IPS-NIHi11 (cell line): ENCODE measurements around the gene SULT2B1.
"Not testable (repeated sequence)": the region's sequence is repeated elsewhere in the genome, so short reads cannot be mapped to it uniquely, and the experiment has no call there.

Experiments
- DNase-seq: peaks from one replicate; pipeline ENCODE4 v3.0.0; 2012; ENCODE audit warnings: mixed read lengths, low spot score

The SULT2B1 gene

DNA sequence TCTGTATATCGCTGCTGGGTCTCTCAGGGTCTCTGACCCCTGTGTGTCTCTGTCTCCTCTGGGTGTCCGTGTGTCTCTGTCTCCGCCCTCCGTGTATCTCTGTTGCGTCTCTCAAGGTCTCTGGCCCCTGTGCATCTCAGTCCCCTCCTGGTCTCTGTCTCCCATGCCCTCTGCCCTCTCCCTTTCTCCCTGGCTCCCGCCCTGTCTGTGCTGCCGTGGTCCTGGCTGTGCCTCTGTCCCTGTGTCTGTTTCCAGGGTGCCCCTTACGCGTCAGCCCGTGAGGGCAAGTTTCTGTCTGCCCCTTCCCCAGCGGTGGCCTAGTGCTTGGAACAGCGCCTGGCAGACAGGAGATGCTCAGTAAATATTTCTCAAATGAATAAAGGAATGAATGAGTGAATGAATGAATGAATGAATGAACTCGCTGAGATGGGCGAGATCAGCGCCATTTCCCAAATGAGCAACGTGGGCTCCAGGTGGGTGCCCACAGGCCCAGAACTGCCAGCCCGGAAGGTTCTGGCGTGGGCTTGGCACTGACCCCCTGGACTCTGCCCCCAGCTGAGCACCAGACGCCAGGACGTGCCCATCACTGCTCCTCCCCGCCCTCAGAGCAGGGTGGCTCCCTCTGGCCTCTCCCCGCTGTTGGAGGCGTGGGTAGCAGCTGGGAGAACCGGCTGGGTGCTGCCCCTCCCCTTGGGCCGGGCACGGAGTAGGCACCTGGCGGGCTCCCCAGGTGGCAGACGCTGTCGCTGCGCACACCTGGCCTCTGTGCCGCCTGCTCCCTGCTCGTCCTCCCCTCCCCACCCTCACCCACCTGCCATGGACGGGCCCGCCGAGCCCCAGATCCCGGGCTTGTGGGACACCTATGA lies at the start of gene SULT2B1:
Gene SULT2B1 (plus strand): TSS at position 736 of the 866 bp plus-strand sequence. CDS start 81 bp downstream, at position 817.
- peak; percentile 52 for DNase-seq

- DNase-seq, result no peak
Observed at GRCh38 chr19:48502350-48503018, 49.5 kb upstream of the SULT2B1 start.

GRCh38 chr19:48506138-48506733 lies 45.7 kb upstream of the SULT2B1 start:
- DNase-seq, result no peak

DNA sequence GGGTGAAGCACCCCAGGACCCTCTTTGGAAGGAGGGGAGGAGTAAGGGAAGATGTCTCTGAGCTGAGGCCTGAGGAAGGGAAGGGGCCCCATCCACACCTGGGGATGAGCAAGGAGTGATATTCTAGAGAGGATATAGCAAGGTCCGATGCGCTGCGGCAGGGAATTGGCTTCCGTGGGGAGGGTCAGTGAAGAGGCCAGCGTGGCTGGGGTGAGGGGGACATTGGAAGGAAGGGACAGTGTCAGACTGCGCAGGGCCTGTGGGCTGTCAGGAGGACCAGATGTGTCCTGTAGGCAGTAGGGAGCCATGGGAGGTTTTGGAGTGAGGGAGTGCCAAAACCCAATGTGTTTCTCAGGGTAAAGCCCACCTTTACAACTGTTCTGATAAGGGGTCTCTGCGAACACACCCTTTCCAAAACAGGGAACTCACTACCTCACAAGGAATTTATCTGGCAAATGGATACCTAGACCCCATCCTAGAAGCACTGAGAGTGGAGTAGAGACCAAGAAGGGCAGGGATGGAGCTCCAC lies 44.0 kb upstream of the SULT2B1 start:
- DNase-seq, result no peak

- DNase-seq, result no peak
Observed at GRCh38 chr19:48508729-48509411, 43.1 kb upstream of the SULT2B1 start.

GRCh38 chr19:48509467-48510194 lies 42.3 kb upstream of the SULT2B1 start:
- DNase-seq, result peak; percentile 68

DNA sequence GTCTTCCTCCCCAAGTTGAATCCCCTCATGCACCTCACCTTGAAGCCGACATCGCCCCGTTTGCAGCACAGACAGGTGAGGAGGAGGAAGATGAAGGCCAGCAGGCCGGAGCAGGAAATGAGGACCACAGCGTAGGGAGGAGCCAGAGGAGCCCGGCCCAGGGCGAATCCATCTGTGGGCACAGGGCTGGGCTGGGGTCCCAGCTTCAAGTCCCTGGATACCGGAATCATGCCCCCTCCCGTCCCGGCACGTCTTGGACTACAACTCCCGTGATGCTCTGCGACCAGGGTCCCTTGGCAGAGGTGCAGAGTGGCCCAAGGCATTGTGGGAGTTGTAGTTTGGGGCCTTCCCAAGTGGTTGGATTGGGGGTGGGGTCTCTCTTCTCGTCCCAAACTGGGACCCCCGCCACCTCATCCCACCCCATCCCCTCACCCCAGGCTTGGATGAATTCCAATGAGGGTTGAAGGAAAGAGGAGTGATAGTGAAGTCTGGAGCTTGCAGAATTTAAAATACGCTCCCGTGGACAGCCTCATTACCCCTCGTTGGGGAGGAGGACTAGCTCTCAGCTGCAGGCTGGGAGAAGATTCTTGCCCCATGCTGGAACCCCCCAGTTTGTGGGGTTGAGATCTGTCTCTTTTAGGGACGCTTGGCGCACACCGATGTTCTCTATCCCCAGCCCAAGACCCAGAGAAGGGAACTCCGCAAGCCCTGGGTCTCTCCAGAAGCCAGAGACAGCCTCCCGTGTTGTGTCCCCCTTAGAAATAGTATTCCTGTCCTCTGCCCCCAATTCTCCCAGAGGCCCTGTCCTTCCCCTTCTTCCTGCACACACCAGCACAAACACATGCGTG lies 41.3 kb upstream of the SULT2B1 start:
- peak; percentile 68 for DNase-seq

GRCh38 chr19:48511321-48511731 lies 40.6 kb upstream of the SULT2B1 start:
- no peak for DNase-seq

DNA sequence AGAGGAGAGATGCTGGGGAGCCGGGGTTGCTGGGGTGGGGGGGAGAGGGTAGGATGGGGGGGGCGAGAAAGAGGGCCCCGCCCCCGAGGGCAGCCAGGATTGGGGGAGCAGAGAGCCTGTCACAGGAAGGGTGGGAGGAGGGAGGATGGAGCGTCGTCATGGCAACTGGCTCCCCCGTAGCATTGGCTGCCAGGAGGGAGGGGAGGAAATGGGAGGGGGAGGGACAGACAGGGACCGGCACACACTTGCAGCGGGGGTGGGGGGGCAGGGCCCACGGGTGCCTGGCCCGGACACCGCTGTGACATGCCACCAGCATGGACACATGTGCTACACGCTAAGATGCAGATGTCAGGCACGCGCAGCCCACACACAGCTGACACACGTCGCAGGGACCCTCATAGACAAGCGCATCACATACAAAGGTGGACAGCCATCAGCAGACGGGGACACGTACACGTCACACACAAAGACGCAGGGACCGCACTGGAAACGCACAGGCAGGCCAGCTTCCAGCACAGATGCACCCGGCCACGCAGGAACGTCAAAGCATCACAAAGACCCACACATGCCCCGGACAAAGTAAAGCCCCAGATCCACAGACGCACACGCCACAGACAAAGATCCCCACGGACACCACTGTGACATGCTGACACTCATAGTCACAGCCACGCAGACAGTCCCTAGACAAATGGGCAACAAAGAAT lies 40.0 kb upstream of the SULT2B1 start, which contains the start of gene LMTK3:
Gene LMTK3 (minus strand): TSS at position 36 of the 704 bp plus-strand sequence. CDS start 259 bp downstream, outside the sequence.
- DNase-seq, result peak; percentile 70

- DNase-seq, result no peak
Observed at GRCh38 chr19:48512504-48513288, 39.3 kb upstream of the SULT2B1 start.

- peak; percentile 84 for DNase-seq
Observed at GRCh38 chr19:48513289-48514122, 38.5 kb upstream of the SULT2B1 start.

DNA sequence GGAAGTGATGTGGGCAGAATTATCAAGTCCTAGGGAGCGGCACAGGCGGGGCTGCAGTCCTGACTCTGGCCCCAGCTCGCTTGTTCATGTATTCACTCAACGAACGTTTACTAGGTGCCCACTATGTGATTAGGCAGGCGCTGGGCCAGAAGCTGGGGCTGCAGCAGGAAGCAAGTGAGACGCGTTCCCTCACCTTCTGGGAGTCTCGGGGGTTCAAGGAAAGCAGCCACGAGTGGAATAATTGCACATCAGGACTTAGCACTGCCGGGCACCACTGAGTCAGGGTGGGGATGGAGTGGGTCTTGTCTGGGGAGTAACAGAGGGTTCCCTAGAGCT lies 37.9 kb upstream of the SULT2B1 start:
- DNase-seq, result no peak

DNA sequence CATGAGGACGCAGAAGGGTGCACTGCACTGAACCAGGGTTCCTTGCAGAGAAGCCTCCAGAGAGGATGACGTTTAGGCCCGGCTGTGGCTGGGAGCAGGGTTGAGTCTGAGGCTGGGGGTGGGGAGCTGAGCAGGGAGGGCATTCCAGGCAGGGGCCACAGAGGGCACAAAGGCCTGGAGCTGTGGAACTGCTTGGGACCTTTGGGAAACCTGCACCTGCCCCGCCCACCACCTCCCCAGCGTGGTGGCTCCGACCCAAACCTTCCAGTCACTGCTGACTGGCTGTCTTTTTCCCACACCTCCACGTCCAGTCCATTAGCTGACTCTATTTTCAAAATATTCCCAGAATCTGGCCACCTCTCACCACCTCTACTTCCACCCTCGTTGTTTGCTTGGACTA lies 35.4 kb upstream of the SULT2B1 start:
- no peak for DNase-seq

- DNase-seq, result no peak
Observed at GRCh38 chr19:48518207-48518606, 33.8 kb upstream of the SULT2B1 start.

GRCh38 chr19:48519426-48519825 lies 32.5 kb upstream of the SULT2B1 start:
- not testable (repeated sequence) for DNase-seq

- DNase-seq, result no peak
Observed at GRCh38 chr19:48520134-48520533, 31.8 kb upstream of the SULT2B1 start.

DNA sequence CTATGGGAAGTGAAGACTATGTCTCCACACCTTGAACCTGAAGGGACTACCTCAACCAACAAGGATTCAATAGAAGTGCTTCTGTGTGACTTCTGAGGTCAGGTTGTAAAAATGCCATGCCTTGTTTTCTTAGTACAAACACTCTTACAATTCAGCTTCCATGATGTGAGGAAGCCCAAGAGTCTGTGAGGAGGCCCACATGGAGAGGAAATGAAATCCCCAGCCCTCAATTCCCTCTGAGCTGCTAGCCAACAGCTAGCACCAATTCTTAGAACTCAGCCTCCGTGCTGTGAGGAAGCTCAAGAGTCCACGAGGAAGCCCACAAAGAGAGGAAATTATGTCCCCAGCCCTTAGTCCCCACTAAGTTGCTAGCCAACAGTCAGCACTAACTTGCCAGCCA lies 27.8 kb upstream of the SULT2B1 start:
- no peak for DNase-seq

- no peak for DNase-seq
Observed at GRCh38 chr19:48524732-48525131, 27.2 kb upstream of the SULT2B1 start.
